Ishikawa (cell line): ENCODE results near the gene PCCA.

ENCODE experiments used
- CEBPB ChIP-seq: IDR thresholded peaks from 2 replicates; pipeline ENCODE4 v1.6.1; 2012
- CREB1 ChIP-seq: IDR thresholded peaks from 2 replicates; pipeline ENCODE4 v1.6.1; 2012; ENCODE audit warnings: low read depth
- EGR1 ChIP-seq: IDR thresholded peaks from 2 replicates; pipeline ENCODE4 v1.6.1; 2012
- NFIC ChIP-seq: IDR thresholded peaks from 2 replicates; pipeline ENCODE4 v1.6.1; 2012
- RAD21 ChIP-seq: IDR thresholded peaks from 2 replicates; pipeline ENCODE4 v1.6.1; 2012; ENCODE audit warnings: low read depth
- REST ChIP-seq: IDR thresholded peaks from 2 replicates; pipeline ENCODE4 v1.6.1; 2012; ENCODE audit warnings: low read depth, mild to moderate bottlenecking
- TAF1 ChIP-seq: IDR thresholded peaks from 2 replicates; pipeline ENCODE4 v1.6.1; 2012; ENCODE audit warnings: low read depth, mild to moderate bottlenecking
- TEAD4 ChIP-seq: IDR thresholded peaks from 2 replicates; pipeline ENCODE4 v1.6.1; 2012
- USF1 ChIP-seq: IDR thresholded peaks from 2 replicates; pipeline ENCODE4 v1.6.1; 2012
- TF ChIP-seq, protein P1 (sequence below): IDR thresholded peaks from 2 replicates; pipeline ENCODE4 v1.6.1; 2012

DNA sequence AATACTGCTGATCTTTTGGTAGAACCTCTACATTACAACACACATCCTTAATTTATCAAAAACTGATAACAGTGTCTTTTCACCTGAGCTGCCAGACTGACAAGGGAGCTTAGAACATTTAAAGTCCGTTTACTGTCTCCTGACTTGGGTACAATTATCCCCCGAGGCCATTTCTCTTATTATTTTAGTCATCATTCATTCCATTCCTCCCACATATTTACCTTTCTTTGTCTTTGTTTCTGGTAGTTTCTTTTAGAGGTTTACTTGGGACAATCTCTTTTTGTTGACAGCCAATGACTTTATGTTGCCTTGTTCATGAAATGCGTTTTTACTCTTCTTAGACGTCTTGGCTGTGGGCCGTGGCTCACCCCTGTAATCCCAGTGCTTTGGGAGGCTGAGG, 186.9 kb downstream of the PCCA start:
- TF ChIP-seq NFIC (no peak), REST (no peak), CEBPB (no peak), EGR1 (no peak), TAF1 (no peak), RAD21 (no peak), USF1 (no peak), TEAD4 (no peak), CREB1 (no peak)
- TF ChIP-seq, protein P1, sequence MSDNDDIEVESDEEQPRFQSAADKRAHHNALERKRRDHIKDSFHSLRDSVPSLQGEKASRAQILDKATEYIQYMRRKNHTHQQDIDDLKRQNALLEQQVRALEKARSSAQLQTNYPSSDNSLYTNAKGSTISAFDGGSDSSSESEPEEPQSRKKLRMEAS = no peak
